ENCODE measurements around the gene GJB3.

GJB3 gene

GRCh38 chr1:34825455-34826091, 44.6 kb downstream of the GJB3 start:
- no peak for DNase-seq (ENCODE audit: low read depth)

GRCh38 chr1:34827341-34827941, 46.4 kb downstream of the GJB3 start:
- no peak for DNase-seq (ENCODE audit: low read depth)

- no peak for DNase-seq (ENCODE audit: low read depth)
Measured at GRCh38 chr1:34828611-34829010, 47.6 kb downstream of the GJB3 start.

- no peak for DNase-seq (ENCODE audit: low read depth)
Measured at GRCh38 chr1:34829250-34829649, 48.2 kb downstream of the GJB3 start.

GRCh38 chr1:34831721-34832246, 50.8 kb downstream of the GJB3 start:
- no peak for DNase-seq (ENCODE audit: low read depth)

GRCh38 chr1:34833711-34834110, 52.7 kb downstream of the GJB3 start:
- no peak for DNase-seq (ENCODE audit: low read depth)

Measured in stimulated activated CD8-positive, alpha-beta memory T cell treated with anti-CD3 and anti-CD28 coated beads, Interleukin-15, amount 100 ng/mL, for 24 hours (primary cell).